HEK293 (cell line): ENCODE results near the gene TMED1.
A peak's percentile ranks its signal among the peaks of the same experiment; 100 is the strongest.

Source experiments
- CTCF ChIA-PET: fragments of 350-600 bp; formaldehyde crosslinking; extraction: SDS; loops from one replicate; lab custom pipeline; 2021; ENCODE audit warnings: antibody characterized with exemption; lab: Yijun Ruan, JAX
- POLR2A ChIA-PET: fragments of 300-600 bp; formaldehyde crosslinking; extraction: SDS; loops from one replicate; lab custom pipeline; 2020; ENCODE audit warnings: antibody characterized with exemption, inconsistent platforms; lab: Yijun Ruan, JAX
- H3K27ac ChIP-seq: fragments of 200-500 bp; sonication (Bioruptor generic); 2 replicates; pipeline ENCODE4 v1.5.1; 2014; ENCODE audit warnings: low read depth, low read length, control low read depth, inconsistent platforms; ENCODE audit errors: extremely low read depth
- H3K36me3 ChIP-seq, 2 experiments: fragments of 200-500 bp in 1 of 2; sonication (Bioruptor generic) in 1 of 2; 1 replicate in 1 of 2; 2 replicates in 1 of 2; pipeline ENCODE4 v1.5.1; 2014 to 2017; ENCODE audit warnings: inconsistent platforms in 2 of 2, low read length in 2 of 2; ENCODE audit not compliant: control insufficient read depth in 2 of 2, insufficient read depth in 1 of 2
- H3K4me1 ChIP-seq: fragments of 200-500 bp; sonication (Bioruptor generic); 2 replicates; pipeline ENCODE4 v1.5.1; 2014; ENCODE audit warnings: mild to moderate bottlenecking, low read length, inconsistent platforms; ENCODE audit not compliant: control insufficient read depth, insufficient read depth
- H3K4me3 ChIP-seq: 2 replicates; pipeline ENCODE4 v1.5.1; 2011; ENCODE audit warnings: low read depth, mild to moderate bottlenecking, control low read depth, low read length, moderate library complexity
- H3K9me3 ChIP-seq: fragments of 200-500 bp; sonication (Bioruptor generic); 2 replicates; pipeline ENCODE4 v1.5.1; 2014; ENCODE audit warnings: low read depth, low read length, inconsistent platforms; ENCODE audit not compliant: control insufficient read depth, insufficient read depth
- EGR2 ChIP-seq: fragments of 450-650 bp; formaldehyde crosslinking; IDR thresholded peaks from 2 replicates; pipeline ENCODE4 v1.5.1; 2016; ENCODE audit warnings: low read depth, missing biosample characterization, missing genetic modification characterization
- GFI1B ChIP-seq: fragments of 450-650 bp; formaldehyde crosslinking; IDR thresholded peaks from 2 replicates; pipeline ENCODE4 v1.5.1; 2016; ENCODE audit warnings: missing biosample characterization, missing genetic modification characterization
- GLIS2 ChIP-seq: fragments of 450-650 bp; formaldehyde crosslinking; IDR thresholded peaks from 2 replicates; pipeline ENCODE4 v1.5.1; 2016; ENCODE audit warnings: missing biosample characterization, missing genetic modification characterization
- HIC1 ChIP-seq: fragments of 450-650 bp; formaldehyde crosslinking; IDR thresholded peaks from 2 replicates; pipeline ENCODE4 v1.5.1; 2016; ENCODE audit warnings: missing biosample characterization, missing genetic modification characterization
- IKZF3 ChIP-seq: fragments of 450-650 bp; IDR thresholded peaks from 2 replicates; pipeline ENCODE4 v1.5.0; 2018; ENCODE audit warnings: missing biosample characterization, mild to moderate bottlenecking, missing genetic modification characterization, moderate library complexity
- KLF8 ChIP-seq: fragments of 450-650 bp; formaldehyde crosslinking; IDR thresholded peaks from 2 replicates; pipeline ENCODE4 v1.5.1; 2016; ENCODE audit warnings: missing biosample characterization, missing genetic modification characterization
- KLF9 ChIP-seq: fragments of 450-650 bp; formaldehyde crosslinking; IDR thresholded peaks from 2 replicates; pipeline ENCODE4 v1.5.1; 2016; ENCODE audit warnings: missing biosample characterization, missing genetic modification characterization, low read depth
- REPIN1 ChIP-seq: fragments of 450-650 bp; formaldehyde crosslinking; IDR thresholded peaks from 2 replicates; pipeline ENCODE4 v1.5.1; 2017; ENCODE audit warnings: missing biosample characterization, missing genetic modification characterization, low read depth
- SP2 ChIP-seq: fragments of 450-650 bp; formaldehyde crosslinking; IDR thresholded peaks from 2 replicates; pipeline ENCODE4 v1.5.1; 2016; ENCODE audit warnings: missing biosample characterization, missing genetic modification characterization
- ZBTB20 ChIP-seq: fragments of 450-650 bp; formaldehyde crosslinking; IDR thresholded peaks from 2 replicates; pipeline ENCODE4 v1.5.1; 2016; ENCODE audit warnings: missing biosample characterization, missing genetic modification characterization
- ZBTB21 ChIP-seq: fragments of 450-650 bp; formaldehyde crosslinking; IDR thresholded peaks from 2 replicates; pipeline ENCODE4 v1.5.1; 2017; ENCODE audit warnings: missing biosample characterization, missing genetic modification characterization
- ZBTB8A ChIP-seq: fragments of 450-650 bp; formaldehyde crosslinking; IDR thresholded peaks from 2 replicates; pipeline ENCODE4 v1.5.1; 2016; ENCODE audit warnings: missing biosample characterization, missing genetic modification characterization
- ZEB2 ChIP-seq: fragments of 450-650 bp; formaldehyde crosslinking; IDR thresholded peaks from 2 replicates; pipeline ENCODE4 v1.5.1; 2016; ENCODE audit warnings: missing biosample characterization, missing genetic modification characterization
- ZFHX2 ChIP-seq: fragments of 450-650 bp; formaldehyde crosslinking; conservative IDR thresholded peaks from 2 replicates; pipeline ENCODE4 v1.5.1; 2016; ENCODE audit warnings: missing biosample characterization, missing genetic modification characterization
- ZFP37 ChIP-seq: fragments of 450-650 bp; formaldehyde crosslinking; IDR thresholded peaks from 2 replicates; pipeline ENCODE4 v1.5.1; 2016; ENCODE audit warnings: missing biosample characterization, missing genetic modification characterization
- ZNF121 ChIP-seq: fragments of 450-650 bp; formaldehyde crosslinking; IDR thresholded peaks from 2 replicates; pipeline ENCODE4 v1.5.1; 2016; ENCODE audit warnings: missing biosample characterization, missing genetic modification characterization
- ZNF148 ChIP-seq: fragments of 450-650 bp; formaldehyde crosslinking; IDR thresholded peaks from 2 replicates; pipeline ENCODE4 v1.5.0; 2017; ENCODE audit warnings: missing biosample characterization, missing genetic modification characterization, borderline replicate concordance
- ZNF335 ChIP-seq: fragments of 450-650 bp; formaldehyde crosslinking; conservative IDR thresholded peaks from 2 replicates; pipeline ENCODE4 v1.5.1; 2016; ENCODE audit warnings: missing biosample characterization, missing genetic modification characterization
- ZNF341 ChIP-seq: fragments of 450-650 bp; formaldehyde crosslinking; IDR thresholded peaks from 2 replicates; pipeline ENCODE4; 2016; ENCODE audit warnings: low read depth, missing biosample characterization, missing genetic modification characterization
- ZNF398 ChIP-seq: fragments of 450-650 bp; formaldehyde crosslinking; IDR thresholded peaks from 2 replicates; pipeline ENCODE4 v1.5.1; 2017; ENCODE audit warnings: missing biosample characterization, missing genetic modification characterization
- ZNF677 ChIP-seq: fragments of 450-650 bp; IDR thresholded peaks from 2 replicates; pipeline ENCODE4 v1.5.0; 2018; ENCODE audit warnings: missing biosample characterization, mild to moderate bottlenecking, missing genetic modification characterization, moderate library complexity
- ZNF837 ChIP-seq: fragments of 450-650 bp; formaldehyde crosslinking; IDR thresholded peaks from 2 replicates; pipeline ENCODE4 v1.5.1; 2016; ENCODE audit warnings: missing biosample characterization, missing genetic modification characterization
- ZSCAN5A ChIP-seq: fragments of 450-650 bp; formaldehyde crosslinking; IDR thresholded peaks from 2 replicates; pipeline ENCODE4 v1.5.1; 2016; ENCODE audit warnings: missing biosample characterization, missing genetic modification characterization
- TF ChIP-seq, protein P1 (sequence below): fragments of 450-650 bp; formaldehyde crosslinking; IDR thresholded peaks from 2 replicates; pipeline ENCODE4 v1.5.1; 2016; ENCODE audit warnings: missing biosample characterization, missing genetic modification characterization, low read depth
- TF ChIP-seq, protein P2 (sequence below): fragments of 450-650 bp; formaldehyde crosslinking; IDR thresholded peaks from 2 replicates; pipeline ENCODE4 v1.5.1; 2016; ENCODE audit warnings: missing biosample characterization, missing genetic modification characterization

TMED1 gene

GRCh38 chr19:10871711-10872545, 35.9 kb upstream of the TMED1 start:
- Histone ChIP-seq H3K4me1 (no peaks in the 10 kb centered on the region), H3K36me3 (peaks cover 13 to 15% of the 10 kb centered on the region in 2 experiments; a peak in 2 of 3 replicates), H3K4me3 (peak overlapping the region; percentile 88), H3K9me3 (no peaks in the 10 kb centered on the region), H3K27ac (peak overlapping the region; percentile 94)
- ChIA-PET POLR2A (interaction anchor here (1.0 to 1.9 kb wide), 2 partner anchors 36 to 56 kb away, joined by 3 to 10 read pairs; partner anchors contain the start of gene TMED1), CTCF (interaction anchor here (0.6 to 3.0 kb wide), 14 partner anchors 8 to 354 kb away, joined by 3 to 20 read pairs (median 4); partner anchors contain the start of gene DNM2)
- TF ChIP-seq, protein P1, sequence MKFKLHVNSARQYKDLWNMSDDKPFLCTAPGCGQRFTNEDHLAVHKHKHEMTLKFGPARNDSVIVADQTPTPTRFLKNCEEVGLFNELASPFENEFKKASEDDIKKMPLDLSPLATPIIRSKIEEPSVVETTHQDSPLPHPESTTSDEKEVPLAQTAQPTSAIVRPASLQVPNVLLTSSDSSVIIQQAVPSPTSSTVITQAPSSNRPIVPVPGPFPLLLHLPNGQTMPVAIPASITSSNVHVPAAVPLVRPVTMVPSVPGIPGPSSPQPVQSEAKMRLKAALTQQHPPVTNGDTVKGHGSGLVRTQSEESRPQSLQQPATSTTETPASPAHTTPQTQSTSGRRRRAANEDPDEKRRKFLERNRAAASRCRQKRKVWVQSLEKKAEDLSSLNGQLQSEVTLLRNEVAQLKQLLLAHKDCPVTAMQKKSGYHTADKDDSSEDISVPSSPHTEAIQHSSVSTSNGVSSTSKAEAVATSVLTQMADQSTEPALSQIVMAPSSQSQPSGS (tag by site-specific recombination): no peak
- TF ChIP-seq HIC1 (peak; percentile 58; the same call in 1 of the 2 replicates), ZNF335 (tag by site-specific recombination) (peak; percentile 100), ZBTB21 (no peak), ZFP37 (tag by site-specific recombination) (no peak), GFI1B (tag by site-specific recombination) (peak; percentile 36; the same call in 1 of the 2 replicates), IKZF3 (tag by site-specific recombination) (peak; percentile 13; the same call in 1 of the 2 replicates), GLIS2 (tag by site-specific recombination) (peak; percentile 90; the same call in 1 of the 2 replicates), ZBTB20 (tag by site-specific recombination) (peak; percentile 82), KLF9 (tag by site-specific recombination) (peak; percentile 87), ZFHX2 (tag by site-specific recombination) (peak; percentile 97), REPIN1 (tag by site-specific recombination) (no peak), KLF8 (tag by site-specific recombination) (peak; percentile 77), ZNF677 (tag by site-specific recombination) (no peak), EGR2 (peak; percentile 97), SP2 (tag by site-specific recombination) (peak; percentile 67), ZEB2 (tag by site-specific recombination) (peak; percentile 53; the same call in 1 of the 2 replicates), ZNF398 (peak; percentile 86), ZNF341 (tag by site-specific recombination) (peak; percentile 46; the same call in 1 of the 2 replicates), ZNF837 (no peak), ZSCAN5A (tag by site-specific recombination) (peak; percentile 66; the same call in 1 of the 2 replicates), ZNF121 (tag by site-specific recombination) (peak; percentile 59; the same call in 1 of the 2 replicates), ZNF148 (tag by site-specific recombination) (no peak), ZBTB8A (tag by site-specific recombination) (peak; percentile 60)
- TF ChIP-seq, protein P2, sequence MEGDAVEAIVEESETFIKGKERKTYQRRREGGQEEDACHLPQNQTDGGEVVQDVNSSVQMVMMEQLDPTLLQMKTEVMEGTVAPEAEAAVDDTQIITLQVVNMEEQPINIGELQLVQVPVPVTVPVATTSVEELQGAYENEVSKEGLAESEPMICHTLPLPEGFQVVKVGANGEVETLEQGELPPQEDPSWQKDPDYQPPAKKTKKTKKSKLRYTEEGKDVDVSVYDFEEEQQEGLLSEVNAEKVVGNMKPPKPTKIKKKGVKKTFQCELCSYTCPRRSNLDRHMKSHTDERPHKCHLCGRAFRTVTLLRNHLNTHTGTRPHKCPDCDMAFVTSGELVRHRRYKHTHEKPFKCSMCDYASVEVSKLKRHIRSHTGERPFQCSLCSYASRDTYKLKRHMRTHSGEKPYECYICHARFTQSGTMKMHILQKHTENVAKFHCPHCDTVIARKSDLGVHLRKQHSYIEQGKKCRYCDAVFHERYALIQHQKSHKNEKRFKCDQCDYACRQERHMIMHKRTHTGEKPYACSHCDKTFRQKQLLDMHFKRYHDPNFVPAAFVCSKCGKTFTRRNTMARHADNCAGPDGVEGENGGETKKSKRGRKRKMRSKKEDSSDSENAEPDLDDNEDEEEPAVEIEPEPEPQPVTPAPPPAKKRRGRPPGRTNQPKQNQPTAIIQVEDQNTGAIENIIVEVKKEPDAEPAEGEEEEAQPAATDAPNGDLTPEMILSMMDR (tag by site-specific recombination): 0 out of 2 replicates have a peak, but pooled peaks have one; percentile 30
